ENCODE measurements around the gene CEP95. TPM values are rescaled to one million over a fixed set of nuclear protein-coding genes. Genes with fewer than 3 reads are reported as not detected.

Gene CEP95
- polyA plus RNA-seq, 1 donor from 2014 or later: 220 TPM

GRCh38 chr17:64538508-64539130 lies 31.8 kb downstream of the CEP95 start:
- TF ChIP-seq CTCF (IDR thresholded peaks at IDR 0.05; ENCODE audit: poor library complexity, severe bottlenecking) (no peak), EZH2 (IDR thresholded peaks at IDR 0.05; ENCODE audit: borderline replicate concordance, insufficient read depth, low read length, poor library complexity, severe bottlenecking) (no peak)
- H3K79me2 ChIP-seq (replicated peaks; ENCODE audit: insufficient read depth, low read length): no peaks in the 10 kb centered on the region
- H3K27ac ChIP-seq (ENCODE audit: low read length): no peak overlapping the region
- no peak overlapping the region for H2AFZ ChIP-seq (ENCODE audit: low read depth, low read length)
- no peak overlapping the region for H3K4me3 ChIP-seq (ENCODE audit: low read length)
- no peaks in the 10 kb centered on the region for H3F3A ChIP-seq (ENCODE audit: insufficient read depth, low read length, poor library complexity, severe bottlenecking)
- H3K4me2 ChIP-seq (ENCODE audit: low read length): no peak overlapping the region
- no peaks in the 10 kb centered on the region for H3K9me3 ChIP-seq (ENCODE audit: low read length)
- H4K20me1 ChIP-seq (ENCODE audit: insufficient read depth): no peaks in the 10 kb centered on the region
- H3K36me3 ChIP-seq (ENCODE audit: insufficient read depth, low read length): peaks cover 17% of the 10 kb centered on the region
- H3K9ac ChIP-seq (ENCODE audit: low read length): no peak overlapping the region
- H3K9me2 ChIP-seq (ENCODE audit: insufficient read depth, low read length): no peaks in the 10 kb centered on the region
- no peaks in the 10 kb centered on the region for H3K27me3 ChIP-seq (ENCODE audit: insufficient read depth, low read depth, low read length)

- Histone ChIP-seq H3K79me2 (replicated peaks; ENCODE audit: insufficient read depth, low read length) (no peaks in the 10 kb centered on the region), H3K27me3 (ENCODE audit: insufficient read depth, low read depth, low read length) (no peaks in the 10 kb centered on the region), H3K36me3 (ENCODE audit: insufficient read depth, low read length) (peaks cover 14% of the 10 kb centered on the region), H2AFZ (ENCODE audit: low read depth, low read length) (no peak overlapping the region), H3K4me3 (ENCODE audit: low read length) (no peak overlapping the region), H3F3A (ENCODE audit: insufficient read depth, low read length, poor library complexity, severe bottlenecking) (no peaks in the 10 kb centered on the region), H3K4me2 (ENCODE audit: low read length) (no peak overlapping the region), H3K27ac (ENCODE audit: low read length) (no peak overlapping the region), H3K9me3 (ENCODE audit: low read length) (no peaks in the 10 kb centered on the region), H3K9me2 (ENCODE audit: insufficient read depth, low read length) (no peaks in the 10 kb centered on the region), H4K20me1 (ENCODE audit: insufficient read depth) (no peaks in the 10 kb centered on the region), H3K9ac (ENCODE audit: low read length) (no peak overlapping the region)
- no peak for TF ChIP-seq TAF1 (IDR thresholded peaks at IDR 0.05; ENCODE audit: low read depth)
- no peak for TF ChIP-seq POLR2AphosphoS5 (IDR thresholded peaks at IDR 0.05)
- no peak for TF ChIP-seq REST (IDR thresholded peaks at IDR 0.05; ENCODE audit: borderline replicate concordance)
- TF ChIP-seq SMC3 (conservative IDR thresholded peaks at IDR 0.05; ENCODE audit: poor library complexity): no peak
- no peak for TF ChIP-seq MXI1 (conservative IDR thresholded peaks at IDR 0.05; ENCODE audit: poor library complexity, severe bottlenecking)
- TF ChIP-seq EZH2 (IDR thresholded peaks at IDR 0.05; ENCODE audit: borderline replicate concordance, insufficient read depth, low read length, poor library complexity, severe bottlenecking): no peak
- no peak for TF ChIP-seq RAD21 (conservative IDR thresholded peaks at IDR 0.05)
- TF ChIP-seq EP300 (conservative IDR thresholded peaks at IDR 0.05; ENCODE audit: poor library complexity, severe bottlenecking): no peak
- TF ChIP-seq CTCF (IDR thresholded peaks at IDR 0.05; ENCODE audit: poor library complexity, severe bottlenecking): no peak
These were observed 33.5 kb downstream of the CEP95 start for GRCh38 chr17:64540118-64540776.

Data from neural cell (in vitro differentiated cells).